ENCODE results near the gene SLC37A4.
"Not testable (repeated sequence)": the region's sequence is repeated elsewhere in the genome, so short reads cannot be mapped to it uniquely, and the experiment has no call there.

SLC37A4 gene

GRCh38 chr11:118984825-118985224, 45.9 kb downstream of the SLC37A4 start:
- no peak for TF ChIP-seq CTCF (conservative IDR thresholded peaks at IDR 0.05; ENCODE audit: low read depth, low read length)
- DNase-seq (ENCODE audit: low read depth): no peak
- H3K4me3 ChIP-seq (ENCODE audit: low read depth, low read length): no peak overlapping the region

- H3K4me3 ChIP-seq (ENCODE audit: low read depth, low read length); DNase-seq (ENCODE audit: low read depth): not testable (repeated sequence)
These were observed 46.3 kb downstream of the SLC37A4 start for GRCh38 chr11:118984337-118984736.

GRCh38 chr11:118980191-118980881, 50.3 kb downstream of the SLC37A4 start:
- H3K4me3 ChIP-seq (ENCODE audit: low read depth, low read length): no peak overlapping the region
- TF ChIP-seq CTCF (conservative IDR thresholded peaks at IDR 0.05; ENCODE audit: low read depth, low read length): no peak
- peak; percentile 37 for DNase-seq (ENCODE audit: low read depth)

- peak; percentile 18 for TF ChIP-seq CTCF (conservative IDR thresholded peaks at IDR 0.05; ENCODE audit: low read depth, low read length)
- no peak overlapping the region for H3K4me3 ChIP-seq (ENCODE audit: low read depth, low read length)
These were observed 51.2 kb downstream of the SLC37A4 start for GRCh38 chr11:118979434-118979833.

GRCh38 chr11:118975771-118976709, 54.6 kb downstream of the SLC37A4 start:
- TF ChIP-seq CTCF (conservative IDR thresholded peaks at IDR 0.05; ENCODE audit: low read depth, low read length): no peak
- no peak overlapping the region for H3K4me3 ChIP-seq (ENCODE audit: low read depth, low read length)
- no peak for DNase-seq (ENCODE audit: low read depth)

More at GRCh38 chr11:118979434-118979833, 51.2 kb downstream of the SLC37A4 start:
- no peak for DNase-seq (ENCODE audit: low read depth)
